IPS-18a (cell line): ENCODE measurements around the gene TRIM43.
"Not testable (repeated sequence)": the region's sequence is repeated elsewhere in the genome, so short reads cannot be mapped to it uniquely, and the experiment has no call there.

Source experiments
- H3K27ac ChIP-seq: one replicate; pipeline ENCODE4 v1.5.1; 2013; ENCODE audit warnings: low read length
- H3K27me3 ChIP-seq: one replicate; pipeline ENCODE4 v1.6.1; 2013; ENCODE audit warnings: mild to moderate bottlenecking, low read length; ENCODE audit not compliant: control insufficient read depth, insufficient read depth
- H3K36me3 ChIP-seq: one replicate; pipeline ENCODE4 v1.6.1; 2013; ENCODE audit warnings: low read depth, low read length; ENCODE audit not compliant: control insufficient read depth
- H3K4me1 ChIP-seq: one replicate; pipeline ENCODE4 v1.6.1; 2013; ENCODE audit warnings: low read depth, low read length; ENCODE audit not compliant: control insufficient read depth
- H3K4me3 ChIP-seq: one replicate; pipeline ENCODE4 v1.5.1; 2013; ENCODE audit warnings: low read length
- H3K9ac ChIP-seq: one replicate; pipeline ENCODE4 v1.6.1; 2013; ENCODE audit warnings: mild to moderate bottlenecking, low read length, moderate library complexity
- H3K9me3 ChIP-seq: one replicate; pipeline ENCODE4 v1.6.1; 2013; ENCODE audit warnings: low read depth, low read length; ENCODE audit not compliant: control insufficient read depth

The TRIM43 gene

GRCh38 chr2:95591701-95592100 is at the start of gene TRIM43:
Gene TRIM43 (plus strand): TSS chr2:95592001. CDS start chr2:95594024, 2,023 bp downstream.
- H3K9me3 ChIP-seq, H3K27me3 ChIP-seq, H3K36me3 ChIP-seq, H3K27ac ChIP-seq, H3K9ac ChIP-seq, H3K4me3 ChIP-seq, H3K4me1 ChIP-seq: not testable (repeated sequence)

GRCh38 chr2:95551055-95551568 is 40.7 kb upstream of the TRIM43 start:
- H3K4me1 ChIP-seq, result no peaks in the 10 kb centered on the region
- H3K27ac ChIP-seq, result no peak overlapping the region
- no peak overlapping the region for H3K9ac ChIP-seq
- H3K9me3 ChIP-seq, result no peaks in the 10 kb centered on the region
- H3K4me3 ChIP-seq, result no peak overlapping the region
- no peaks in the 10 kb centered on the region for H3K36me3 ChIP-seq
- H3K27me3 ChIP-seq, result no peaks in the 10 kb centered on the region

- no peaks in the 10 kb centered on the region for H3K9me3 ChIP-seq
- no peaks in the 10 kb centered on the region for H3K4me1 ChIP-seq
- no peaks in the 10 kb centered on the region for H3K27me3 ChIP-seq
- no peaks in the 10 kb centered on the region for H3K36me3 ChIP-seq
- H3K9ac ChIP-seq, result no peak overlapping the region
- H3K27ac ChIP-seq, result no peak overlapping the region
- H3K4me3 ChIP-seq, result no peak overlapping the region
These were observed 38.9 kb upstream of the TRIM43 start for GRCh38 chr2:95552911-95553310.

GRCh38 chr2:95569170-95569569 is 22.6 kb upstream of the TRIM43 start:
- H3K9ac ChIP-seq, result no peak overlapping the region
- H3K9me3 ChIP-seq, result no peaks in the 10 kb centered on the region
- H3K27me3 ChIP-seq, result no peaks in the 10 kb centered on the region
- H3K36me3 ChIP-seq, result no peaks in the 10 kb centered on the region
- no peak overlapping the region for H3K4me3 ChIP-seq
- no peaks in the 10 kb centered on the region for H3K4me1 ChIP-seq
- no peak overlapping the region for H3K27ac ChIP-seq

- Histone ChIP-seq H3K9me3 (no peaks in the 10 kb centered on the region), H3K4me1 (no peaks in the 10 kb centered on the region), H3K27me3 (no peaks in the 10 kb centered on the region), H3K36me3 (no peaks in the 10 kb centered on the region), H3K27ac (no peak overlapping the region), H3K9ac (no peak overlapping the region), H3K4me3 (no peak overlapping the region)
These were observed 17.9 kb upstream of the TRIM43 start for GRCh38 chr2:95573866-95574265.

- H3K36me3 ChIP-seq, result no peaks in the 10 kb centered on the region
- no peaks in the 10 kb centered on the region for H3K9me3 ChIP-seq
- H3K4me1 ChIP-seq, result no peaks in the 10 kb centered on the region
- H3K4me3 ChIP-seq, result no peak overlapping the region
- H3K27ac ChIP-seq, result no peak overlapping the region
- no peak overlapping the region for H3K9ac ChIP-seq
- H3K27me3 ChIP-seq, result no peaks in the 10 kb centered on the region
These were observed 17.3 kb upstream of the TRIM43 start for GRCh38 chr2:95574506-95574905.

- Histone ChIP-seq H3K4me1 (no peaks in the 10 kb centered on the region), H3K4me3 (no peak overlapping the region), H3K27ac (no peak overlapping the region), H3K27me3 (no peaks in the 10 kb centered on the region), H3K36me3 (no peaks in the 10 kb centered on the region), H3K9ac (no peak overlapping the region), H3K9me3 (no peaks in the 10 kb centered on the region)
These were observed 15.9 kb upstream of the TRIM43 start for GRCh38 chr2:95575857-95576256.

- H3K9ac ChIP-seq, result no peak overlapping the region
- H3K27me3 ChIP-seq, result no peaks in the 10 kb centered on the region
- no peaks in the 10 kb centered on the region for H3K36me3 ChIP-seq
- H3K4me3 ChIP-seq, result no peak overlapping the region
- H3K9me3 ChIP-seq, result no peaks in the 10 kb centered on the region
- no peaks in the 10 kb centered on the region for H3K4me1 ChIP-seq
- no peak overlapping the region for H3K27ac ChIP-seq
These were observed 13.3 kb upstream of the TRIM43 start for GRCh38 chr2:95578539-95578938.

- not testable (repeated sequence) for H3K9me3 ChIP-seq, H3K9ac ChIP-seq, H3K4me1 ChIP-seq, H3K36me3 ChIP-seq, H3K27ac ChIP-seq, H3K27me3 ChIP-seq, H3K4me3 ChIP-seq
These were observed 8.3 kb upstream of the TRIM43 start for GRCh38 chr2:95583545-95583944.

GRCh38 chr2:95584321-95584720 is 7.5 kb upstream of the TRIM43 start:
- not testable (repeated sequence) for H3K36me3 ChIP-seq, H3K9me3 ChIP-seq, H3K4me1 ChIP-seq, H3K27me3 ChIP-seq, H3K9ac ChIP-seq, H3K4me3 ChIP-seq, H3K27ac ChIP-seq

GRCh38 chr2:95589777-95590536 is 1.8 kb upstream of the TRIM43 start:
- not testable (repeated sequence) for H3K4me3 ChIP-seq, H3K27me3 ChIP-seq, H3K4me1 ChIP-seq, H3K9me3 ChIP-seq, H3K27ac ChIP-seq, H3K9ac ChIP-seq, H3K36me3 ChIP-seq

GRCh38 chr2:95592973-95593372 is 1.2 kb downstream of the TRIM43 start:
- not testable (repeated sequence) for H3K27me3 ChIP-seq, H3K9me3 ChIP-seq, H3K9ac ChIP-seq, H3K4me1 ChIP-seq, H3K4me3 ChIP-seq, H3K27ac ChIP-seq, H3K36me3 ChIP-seq
